Measurements from ENCODE around the gene GRHL1.

DNA sequence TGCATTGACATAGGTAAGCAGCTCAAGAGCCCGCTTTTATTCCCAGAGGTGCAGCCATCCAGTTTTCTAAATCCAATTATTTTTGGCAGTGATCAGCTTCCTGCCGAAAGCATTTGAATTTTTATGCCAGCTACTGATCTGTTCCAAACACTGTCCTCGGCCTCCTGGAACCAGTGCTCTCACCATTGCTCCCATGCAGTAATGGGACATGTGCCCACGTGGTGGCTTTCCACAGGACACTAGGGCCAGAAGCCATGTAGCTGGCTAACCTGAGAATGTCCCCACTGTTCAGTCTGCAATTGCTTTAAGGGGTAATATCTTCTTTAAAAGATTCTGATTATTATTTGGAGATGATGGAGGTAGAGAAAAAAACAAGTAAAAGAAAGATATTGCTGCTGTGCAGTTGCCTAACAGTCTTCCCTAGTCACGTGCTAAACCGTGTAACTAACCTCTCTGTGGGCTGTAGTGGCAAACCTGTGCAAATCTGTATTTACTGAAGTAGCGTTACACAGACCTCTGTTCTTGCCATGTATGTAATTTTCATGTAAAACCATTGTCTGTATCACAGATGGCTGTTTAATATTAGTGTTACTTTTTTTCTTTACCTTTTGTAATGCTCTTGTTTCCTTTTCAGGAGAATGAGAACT lies 13.0 kb downstream of the GRHL1 start:
- TF ChIP-seq EZH2phosphoT487 (IDR thresholded peaks at IDR 0.05; ENCODE audit: insufficient read depth, low read depth), result no peak
- no peak for TF ChIP-seq EZH2 (IDR thresholded peaks at IDR 0.05; ENCODE audit: insufficient read depth, poor library complexity, severe bottlenecking)

Measured in GM23248 (cell line).